RWPE2 (cell line): ENCODE measurements around the gene PSORS1C1.

ENCODE experiments used
- ATAC-seq: fragments of 200-7000 bp; cut with Tn5 transposase; 3 replicates; pipeline ENCODE4 v1.9.1; 2021; ENCODE audit warnings: low read depth
- DNase-seq: peaks from one replicate; pipeline ENCODE4 v3.0.0-alpha.2; 2020; ENCODE audit warnings: low spot score
- H3K27ac ChIP-seq: fragments of 450-650 bp; 2 replicates; pipeline ENCODE4 v1.5.1; 2017; ENCODE audit warnings: mild to moderate bottlenecking; ENCODE audit not compliant: poor library complexity, severe bottlenecking
- H3K27me3 ChIP-seq: fragments of 250-450 bp; sonication (Bioruptor Pico); 2 replicates; pipeline ENCODE4 v1.5.1; 2021; ENCODE audit warnings: mild to moderate bottlenecking, moderate library complexity; ENCODE audit not compliant: insufficient read depth, poor library complexity, severe bottlenecking
- H3K36me3 ChIP-seq: fragments of 250-450 bp; sonication (Bioruptor Pico); 2 replicates; pipeline ENCODE4 v1.5.1; 2020; ENCODE audit warnings: low read depth, mild to moderate bottlenecking, moderate library complexity
- H3K4me1 ChIP-seq: fragments of 250-450 bp; sonication (Bioruptor Pico); 2 replicates; pipeline ENCODE4 v1.5.1; 2021; ENCODE audit warnings: mild to moderate bottlenecking, moderate library complexity; ENCODE audit not compliant: insufficient read depth, poor library complexity, severe bottlenecking
- H3K4me3 ChIP-seq: fragments of 250-450 bp; sonication (Bioruptor Pico); 2 replicates; pipeline ENCODE4 v1.5.1; 2021; ENCODE audit warnings: mild to moderate bottlenecking, moderate library complexity; ENCODE audit not compliant: severe bottlenecking
- H3K9me3 ChIP-seq: fragments of 250-450 bp; sonication (Bioruptor Pico); 2 replicates; pipeline ENCODE4 v1.5.1; 2021; ENCODE audit warnings: mild to moderate bottlenecking, moderate library complexity; ENCODE audit not compliant: severe bottlenecking
- TF ChIP-seq, protein P1 (sequence below): fragments of 450-650 bp; IDR thresholded peaks from one replicate; pipeline ENCODE4 v1.5.1; 2017; ENCODE audit warnings: mild to moderate bottlenecking, moderate library complexity; ENCODE audit not compliant: poor library complexity, severe bottlenecking

PSORS1C1 gene

DNA sequence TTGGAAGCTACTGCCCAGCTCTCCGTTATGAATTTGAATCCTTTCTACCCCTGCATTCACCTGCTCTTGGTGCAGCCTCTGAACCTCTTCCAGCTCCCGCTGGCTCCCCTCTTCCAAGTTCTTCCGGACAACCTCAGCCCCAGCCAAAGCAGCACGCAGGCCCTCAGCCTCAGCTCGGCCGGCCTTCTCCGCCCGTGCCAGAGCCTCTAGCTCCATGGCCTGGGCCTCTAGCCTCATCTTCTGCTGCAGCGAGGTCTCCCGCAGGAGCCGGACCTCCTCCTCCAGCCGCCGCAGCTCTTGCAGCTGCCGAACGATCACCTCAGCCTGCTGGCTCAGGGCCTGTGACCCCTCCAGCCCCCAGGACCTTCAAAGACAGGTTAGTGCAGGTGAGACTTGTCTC, 39.8 kb downstream of the PSORS1C1 start:
- Histone ChIP-seq H3K4me1 (peaks cover 3% of the 10 kb centered on the region), H3K9me3 (no peaks in the 10 kb centered on the region), H3K27me3 (no peaks in the 10 kb centered on the region), H3K4me3 (no peak overlapping the region), H3K36me3 (peaks cover 42% of the 10 kb centered on the region), H3K27ac (no peak overlapping the region)
- TF ChIP-seq, protein P1, sequence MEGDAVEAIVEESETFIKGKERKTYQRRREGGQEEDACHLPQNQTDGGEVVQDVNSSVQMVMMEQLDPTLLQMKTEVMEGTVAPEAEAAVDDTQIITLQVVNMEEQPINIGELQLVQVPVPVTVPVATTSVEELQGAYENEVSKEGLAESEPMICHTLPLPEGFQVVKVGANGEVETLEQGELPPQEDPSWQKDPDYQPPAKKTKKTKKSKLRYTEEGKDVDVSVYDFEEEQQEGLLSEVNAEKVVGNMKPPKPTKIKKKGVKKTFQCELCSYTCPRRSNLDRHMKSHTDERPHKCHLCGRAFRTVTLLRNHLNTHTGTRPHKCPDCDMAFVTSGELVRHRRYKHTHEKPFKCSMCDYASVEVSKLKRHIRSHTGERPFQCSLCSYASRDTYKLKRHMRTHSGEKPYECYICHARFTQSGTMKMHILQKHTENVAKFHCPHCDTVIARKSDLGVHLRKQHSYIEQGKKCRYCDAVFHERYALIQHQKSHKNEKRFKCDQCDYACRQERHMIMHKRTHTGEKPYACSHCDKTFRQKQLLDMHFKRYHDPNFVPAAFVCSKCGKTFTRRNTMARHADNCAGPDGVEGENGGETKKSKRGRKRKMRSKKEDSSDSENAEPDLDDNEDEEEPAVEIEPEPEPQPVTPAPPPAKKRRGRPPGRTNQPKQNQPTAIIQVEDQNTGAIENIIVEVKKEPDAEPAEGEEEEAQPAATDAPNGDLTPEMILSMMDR, result no peak
- DNase-seq (no peak), ATAC-seq (no peak)

- peaks cover 3% of the 10 kb centered on the region for H3K4me1 ChIP-seq
- TF ChIP-seq, protein P1, result no peak
Measured at GRCh38 chr6:31156641-31157040, 42.0 kb downstream of the PSORS1C1 start.

DNA sequence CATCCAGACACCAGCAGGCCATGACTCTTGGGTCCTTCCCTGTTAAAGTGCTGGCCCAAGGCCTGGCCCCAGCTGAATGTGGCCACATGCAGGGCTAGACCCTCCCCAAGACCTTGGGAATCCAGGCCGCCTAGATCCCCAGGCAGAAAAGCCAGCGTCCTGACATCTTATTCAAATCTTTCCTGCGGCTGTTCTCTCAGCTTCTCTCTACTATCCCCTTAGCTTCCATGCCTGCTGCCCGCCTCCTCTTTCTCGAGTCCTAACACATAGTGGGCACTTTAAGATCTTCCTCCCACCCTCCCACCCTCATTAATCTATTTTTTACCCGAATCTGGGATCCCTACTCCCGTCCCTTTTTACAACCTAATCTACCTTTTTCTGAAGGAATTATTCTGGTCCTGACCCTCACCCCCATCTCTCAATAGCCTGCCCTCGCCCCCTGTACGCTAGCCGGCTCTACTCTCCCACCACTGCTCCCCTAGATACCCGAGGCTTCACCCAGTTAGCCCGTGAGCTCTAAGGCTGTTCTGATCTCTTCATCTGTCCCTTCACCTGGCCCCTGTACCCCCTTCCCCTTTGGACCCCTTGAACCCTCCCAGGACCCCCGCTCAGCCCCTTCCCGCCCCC, 43.0 kb downstream of the PSORS1C1 start, which contains the start of gene CCHCR1:
CCHCR1 (minus strand) TSS at position 290 of the 627 bp plus-strand sequence; CDS start at position 88, 202 bp downstream.
- Histone ChIP-seq H3K4me1 (peaks cover 3% of the 10 kb centered on the region), H3K27ac (peak within 1 kb of the TSS; percentile 62), H3K36me3 (peaks cover 60% of the 10 kb centered on the region), H3K27me3 (no peaks in the 10 kb centered on the region), H3K4me3 (peak within 1 kb of the TSS; percentile 52), H3K9me3 (no peaks in the 10 kb centered on the region)
- DNase-seq (no peak), ATAC-seq (peak; percentile 26)
- TF ChIP-seq, protein P1, result no peak

More at GRCh38 chr6:31156641-31157040, 42.0 kb downstream of the PSORS1C1 start:
- no peak for DNase-seq
- no peaks in the 10 kb centered on the region for H3K27me3 ChIP-seq
- peaks cover 50% of the 10 kb centered on the region for H3K36me3 ChIP-seq
- no peak overlapping the region for H3K4me3 ChIP-seq
- ATAC-seq, result no peak
- H3K27ac ChIP-seq, result no peak overlapping the region
- H3K9me3 ChIP-seq, result no peaks in the 10 kb centered on the region

DNA sequence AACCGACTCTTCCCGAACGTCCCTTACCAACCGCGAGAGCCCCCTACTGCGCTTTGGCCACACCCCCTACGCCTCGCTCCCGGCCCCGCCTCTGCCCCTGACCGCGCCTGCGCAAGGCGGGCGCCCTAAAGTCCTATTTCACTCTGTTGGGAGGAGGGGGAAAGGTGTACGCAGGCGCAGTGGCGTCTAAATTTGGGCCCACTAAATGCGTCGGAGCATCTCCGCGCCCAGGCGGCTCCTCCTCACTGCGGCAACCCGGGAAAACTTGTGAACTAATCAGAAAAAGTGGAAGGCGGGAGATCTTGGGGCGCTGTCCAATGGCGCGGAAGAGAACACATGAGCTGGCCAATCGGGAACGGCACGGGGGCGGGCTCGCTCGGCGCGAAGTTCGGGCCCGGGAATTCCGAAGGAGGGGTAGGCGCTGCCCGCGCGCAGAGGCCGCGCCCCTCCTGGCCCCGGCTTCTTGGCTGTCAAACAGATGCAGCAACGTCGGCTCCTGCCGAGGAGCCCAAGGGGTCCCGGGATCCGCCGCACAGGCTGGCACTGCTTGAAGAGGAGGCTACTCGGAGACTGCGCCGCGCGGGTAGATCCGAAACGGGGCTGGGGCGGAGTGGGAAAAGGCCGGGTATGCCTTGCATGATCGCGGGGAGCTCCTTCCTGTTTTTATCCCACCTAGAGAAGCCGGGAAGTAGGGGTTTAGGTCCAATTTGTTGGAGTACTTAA, 43.7 kb downstream of the PSORS1C1 start, which contains the start of gene TCF19:
TCF19 (plus strand) TSS at position 450 of the 723 bp plus-strand sequence. CDS start 881 bp downstream, outside the sequence.
- peak within 1 kb of the TSS; percentile 62 for H3K27ac ChIP-seq
- H3K4me1 ChIP-seq, result peaks cover 3% of the 10 kb centered on the region
- H3K36me3 ChIP-seq, result peaks cover 59% of the 10 kb centered on the region
- peak; percentile 97 for DNase-seq
- H3K9me3 ChIP-seq, result no peaks in the 10 kb centered on the region
- H3K4me3 ChIP-seq, result peak within 1 kb of the TSS; percentile 52
- ATAC-seq, result peak; percentile 90
- no peaks in the 10 kb centered on the region for H3K27me3 ChIP-seq
- TF ChIP-seq, protein P1, result no peak
